Left kidney (tissue), 8 donors: ENCODE data around the gene PPP5C. TPM values are rescaled to one million over a fixed set of nuclear protein-coding genes. Genes with fewer than 3 reads are reported as not detected.
A peak's percentile ranks its signal among the peaks of the same experiment; 100 is the strongest.
"Not testable (repeated sequence)": the region's sequence is repeated elsewhere in the genome, so short reads cannot be mapped to it uniquely, and the experiment has no call there.

Experiments
- DNase-seq: peaks from one replicate; pipeline ENCODE4 v3.0.0-alpha.2; 2013
- long read RNA-seq, 8 donors: transcript quantifications; one replicate each; lab custom pipeline, GENCODE V29; 2026
- polyA plus RNA-seq: library from polyadenylated mRNA; unstranded; fragments of 120-200 nt; gene quantifications from one replicate; pipeline ENCODE4 v1.2.1, GENCODE V29; 2013; ENCODE audit not compliant: insufficient read length

PPP5C gene, protein sequence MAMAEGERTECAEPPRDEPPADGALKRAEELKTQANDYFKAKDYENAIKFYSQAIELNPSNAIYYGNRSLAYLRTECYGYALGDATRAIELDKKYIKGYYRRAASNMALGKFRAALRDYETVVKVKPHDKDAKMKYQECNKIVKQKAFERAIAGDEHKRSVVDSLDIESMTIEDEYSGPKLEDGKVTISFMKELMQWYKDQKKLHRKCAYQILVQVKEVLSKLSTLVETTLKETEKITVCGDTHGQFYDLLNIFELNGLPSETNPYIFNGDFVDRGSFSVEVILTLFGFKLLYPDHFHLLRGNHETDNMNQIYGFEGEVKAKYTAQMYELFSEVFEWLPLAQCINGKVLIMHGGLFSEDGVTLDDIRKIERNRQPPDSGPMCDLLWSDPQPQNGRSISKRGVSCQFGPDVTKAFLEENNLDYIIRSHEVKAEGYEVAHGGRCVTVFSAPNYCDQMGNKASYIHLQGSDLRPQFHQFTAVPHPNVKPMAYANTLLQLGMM
- 130 TPM for polyA plus RNA-seq
- long read RNA-seq, donor 1, transcript PPP5C-201 (13 exons, 2,109 nt), result major isoform, 32 of 49 reads
- long read RNA-seq, donor 1, partial matches to known transcripts, result 7 of 49 reads
- long read RNA-seq, donor 1, other reads (novel, unspliced or antisense), result 0 of 49 reads
- long read RNA-seq, donor 2, transcript PPP5C-201 (13 exons, 2,109 nt), result major isoform, 28 of 29 reads
- long read RNA-seq, donor 2, partial matches to known transcripts, result 0 of 29 reads
- long read RNA-seq, donor 2, other reads (novel, unspliced or antisense), result 0 of 29 reads
- long read RNA-seq, donor 3, transcript PPP5C-201 (13 exons, 2,109 nt), result major isoform, 14 of 16 reads
- long read RNA-seq, donor 3, partial matches to known transcripts, result 0 of 16 reads
- long read RNA-seq, donor 3, other reads (novel, unspliced or antisense), result 0 of 16 reads
- long read RNA-seq, donor 4, partial matches to known transcripts, result 0 of 3 reads
- long read RNA-seq, donor 4, other reads (novel, unspliced or antisense), result 0 of 3 reads
- long read RNA-seq, donor 5, transcript PPP5C-201 (13 exons, 2,109 nt), result major isoform, 46 of 51 reads
- long read RNA-seq, donor 5, partial matches to known transcripts, result 0 of 51 reads
- long read RNA-seq, donor 5, other reads (novel, unspliced or antisense), result 0 of 51 reads
- long read RNA-seq, donor 6, transcript PPP5C-201 (13 exons, 2,109 nt), result major isoform, 38 of 55 reads
- long read RNA-seq, donor 6, partial matches to known transcripts, result 13 of 55 reads
- long read RNA-seq, donor 6, other reads (novel, unspliced or antisense), result 0 of 55 reads
- long read RNA-seq, donor 7, transcript PPP5C-201 (13 exons, 2,109 nt), result major isoform, 33 of 47 reads
- long read RNA-seq, donor 7, partial matches to known transcripts, result 9 of 47 reads
- long read RNA-seq, donor 7, other reads (novel, unspliced or antisense), result 0 of 47 reads
- long read RNA-seq, donor 8, transcript PPP5C-201 (13 exons, 2,109 nt), result major isoform, 20 of 22 reads
- long read RNA-seq, donor 8, partial matches to known transcripts, result 0 of 22 reads
- long read RNA-seq, donor 8, other reads (novel, unspliced or antisense), result 0 of 22 reads

DNA sequence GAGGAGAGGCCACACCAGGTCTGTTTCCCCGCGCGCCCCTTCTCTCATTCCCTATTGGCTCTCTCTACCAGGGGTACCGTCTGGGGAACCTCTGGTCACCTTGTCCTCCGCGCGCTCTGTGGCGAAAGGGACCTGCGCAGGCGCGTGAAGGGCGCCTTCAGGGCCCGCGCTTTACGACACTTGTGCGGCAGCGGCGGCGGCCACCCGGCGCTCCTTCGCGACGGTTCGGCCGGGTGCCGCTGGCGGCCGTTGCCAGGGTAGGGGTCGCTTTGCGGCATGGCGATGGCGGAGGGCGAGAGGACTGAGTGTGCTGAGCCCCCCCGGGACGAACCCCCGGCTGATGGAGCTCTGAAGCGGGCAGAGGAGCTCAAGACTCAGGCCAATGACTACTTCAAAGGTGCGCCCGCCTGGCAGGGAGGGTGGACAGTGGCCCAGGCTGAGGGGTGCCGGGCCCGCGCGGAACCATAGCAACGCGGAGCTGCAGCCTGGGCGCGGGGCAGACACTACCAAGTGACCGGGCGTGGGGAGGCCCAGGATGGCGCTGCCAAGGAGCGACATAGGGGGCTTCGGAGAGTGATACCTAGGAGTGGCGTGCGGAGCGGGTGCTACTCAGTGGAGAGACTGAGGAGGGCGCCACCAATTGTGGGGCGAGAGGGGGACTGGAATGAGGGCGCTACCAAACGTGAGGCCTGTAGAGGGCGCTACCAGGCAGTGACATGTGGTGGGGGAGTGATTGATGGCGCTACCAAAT is at the start of gene PPP5C:
Gene PPP5C (plus strand): TSS at position 267 of the 751 bp plus-strand sequence. CDS start 10 bp downstream, at position 277.
- DNase-seq, result peak; percentile 92

DNA sequence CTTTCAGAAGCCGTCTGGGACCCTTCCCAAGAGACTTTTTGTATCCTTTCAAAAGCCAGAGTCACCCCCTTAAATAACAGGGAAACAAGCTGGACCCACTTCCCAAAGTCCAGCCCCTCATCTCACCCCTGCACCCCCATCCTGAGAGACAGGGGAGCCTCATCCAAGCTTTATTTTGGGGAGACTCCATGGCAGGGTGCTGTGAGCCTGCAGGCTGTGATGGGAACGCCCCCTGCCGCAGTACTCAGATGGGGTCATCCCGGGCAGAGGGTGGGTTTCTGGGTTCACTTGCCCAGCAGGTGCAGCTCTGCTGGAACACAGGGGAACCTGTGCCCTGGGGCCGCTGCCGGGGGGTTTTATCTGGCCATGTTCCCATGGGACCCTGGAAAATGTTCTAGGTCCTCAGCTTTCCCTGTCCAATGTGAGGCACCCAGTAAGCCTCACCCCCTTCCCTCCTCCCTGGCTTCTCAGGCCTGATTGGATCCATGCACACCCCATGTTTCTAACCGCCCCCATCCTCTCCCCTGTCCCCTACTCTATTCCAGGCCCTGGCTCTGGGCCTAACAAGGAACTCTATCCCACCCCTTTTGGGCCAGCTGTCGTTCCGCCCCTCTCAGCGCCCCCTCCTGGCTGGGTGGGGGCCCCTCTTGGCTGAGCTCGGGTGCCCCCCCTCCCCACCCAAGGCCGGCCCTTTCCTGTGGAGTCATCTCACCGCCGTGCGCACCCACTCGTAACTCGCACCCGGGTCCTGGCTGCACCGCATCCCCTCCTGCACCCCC is 49.0 kb upstream of the PPP5C start:
- DNase-seq, result peak; percentile 45

DNA sequence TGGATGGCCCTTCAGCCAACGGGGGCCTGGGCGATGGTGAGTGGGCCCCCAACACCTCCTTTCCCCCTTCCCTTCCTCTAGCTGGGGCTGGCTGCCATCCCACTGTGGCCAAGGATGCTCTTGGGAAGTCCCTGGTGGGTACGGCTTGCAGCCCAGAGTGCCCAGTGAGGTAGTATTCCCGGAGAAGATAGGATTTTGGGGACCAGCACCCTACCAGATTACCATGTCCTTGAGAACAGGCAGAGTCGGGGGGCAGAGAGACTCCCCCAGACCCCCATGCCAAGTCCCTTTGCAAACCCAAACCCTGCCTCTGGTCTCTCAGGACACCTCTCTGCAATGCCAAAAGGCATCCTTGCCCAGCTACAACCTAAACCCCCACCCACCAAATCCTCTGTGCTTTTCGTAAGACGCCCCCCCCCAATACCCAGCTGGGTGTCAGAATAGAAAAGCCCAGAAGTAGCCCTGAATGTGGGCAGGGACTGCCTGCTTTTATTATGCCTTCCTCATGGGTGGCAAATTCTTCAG is 48.3 kb upstream of the PPP5C start:
- DNase-seq, result no peak

DNA sequence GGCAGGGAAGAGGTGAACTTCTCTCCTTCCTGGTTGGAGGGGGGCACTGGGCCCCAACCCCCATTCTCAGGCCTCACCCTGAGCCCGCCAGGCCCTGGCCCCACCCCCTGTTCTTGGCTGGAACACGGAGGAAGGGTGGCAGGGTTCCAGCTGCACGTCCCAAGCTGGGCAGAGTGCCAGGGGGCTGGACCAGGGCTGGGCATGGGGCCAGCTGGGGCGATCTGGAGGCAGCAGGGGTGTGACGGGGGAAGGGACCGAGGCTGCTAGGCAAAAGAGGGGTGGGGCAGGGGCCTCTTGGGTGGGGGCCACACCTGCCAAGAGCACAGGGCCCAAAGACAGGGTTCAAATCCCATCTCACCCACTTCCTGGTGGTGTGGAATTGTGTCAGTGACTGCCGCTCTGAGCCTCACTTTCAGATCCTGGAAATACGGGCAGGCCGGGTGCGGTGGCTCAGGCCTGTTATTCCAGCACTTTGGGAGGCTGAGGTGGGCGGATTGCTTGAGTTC is 47.8 kb upstream of the PPP5C start:
- DNase-seq, result peak; percentile 90

DNA sequence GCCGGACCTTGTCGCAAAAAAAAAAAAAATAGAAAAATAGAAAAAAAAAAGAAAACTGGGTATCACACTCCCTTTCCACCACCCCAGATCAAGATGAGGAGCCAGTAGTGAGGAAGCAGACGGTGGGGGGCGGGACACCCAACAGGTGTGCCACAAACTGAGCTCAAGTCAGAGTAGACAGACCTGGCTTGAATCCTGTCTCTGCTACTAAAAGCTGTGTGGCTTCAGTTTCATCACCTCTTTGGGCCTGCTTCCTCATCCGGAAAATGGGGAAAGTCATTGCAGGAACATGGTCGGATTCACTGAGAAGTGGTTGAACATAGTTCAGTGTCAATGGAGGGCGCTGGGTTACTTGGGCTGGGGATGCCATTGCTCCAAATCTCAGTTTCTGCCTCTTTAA is 47.2 kb upstream of the PPP5C start:
- DNase-seq, result no peak

DNA sequence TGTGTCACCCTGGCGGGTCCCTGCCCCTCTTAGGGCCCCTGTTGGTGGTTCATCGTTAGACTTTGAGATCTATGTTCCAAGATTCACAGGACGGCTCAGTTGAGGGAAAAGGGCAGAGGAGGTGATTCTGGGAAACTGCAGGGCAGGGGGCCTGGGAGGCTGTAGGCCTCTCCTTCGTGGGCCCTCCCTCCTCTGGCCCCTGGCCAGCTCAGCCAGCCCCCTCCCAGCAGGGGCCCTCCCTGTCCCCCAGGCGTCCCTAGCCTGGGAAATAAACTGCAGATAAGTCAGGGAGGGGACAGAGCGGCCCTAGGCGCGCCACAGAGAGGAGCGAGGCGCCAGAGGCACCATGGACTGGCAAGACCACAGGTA is 43.6 kb upstream of the PPP5C start:
- no peak for DNase-seq

- peak; percentile 78 for DNase-seq
Observed at GRCh38 chr19:46303691-46304397, 43.0 kb upstream of the PPP5C start.

- no peak for DNase-seq
Observed at GRCh38 chr19:46306501-46306900, 40.4 kb upstream of the PPP5C start.

DNA sequence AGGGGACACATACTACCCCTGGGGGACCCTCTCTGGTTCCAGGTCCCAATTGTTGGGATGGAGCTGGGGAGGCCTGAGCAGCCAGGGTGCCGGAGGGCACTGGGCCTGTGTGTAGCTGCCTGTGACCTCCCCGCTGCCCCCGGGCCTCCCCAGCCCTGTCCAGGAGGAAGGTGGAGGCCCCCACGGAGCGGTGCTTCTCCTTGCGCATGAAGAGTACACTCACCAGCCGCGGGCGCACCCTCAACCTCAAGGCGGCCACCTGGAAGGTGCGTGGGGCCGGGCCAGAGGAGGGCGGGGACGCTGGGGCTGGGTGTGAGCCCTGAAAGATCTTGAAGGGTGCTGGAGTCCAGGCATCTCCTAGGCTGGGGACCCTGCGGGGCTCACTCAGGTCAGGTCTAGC is 38.4 kb upstream of the PPP5C start:
- DNase-seq, result no peak

DNA sequence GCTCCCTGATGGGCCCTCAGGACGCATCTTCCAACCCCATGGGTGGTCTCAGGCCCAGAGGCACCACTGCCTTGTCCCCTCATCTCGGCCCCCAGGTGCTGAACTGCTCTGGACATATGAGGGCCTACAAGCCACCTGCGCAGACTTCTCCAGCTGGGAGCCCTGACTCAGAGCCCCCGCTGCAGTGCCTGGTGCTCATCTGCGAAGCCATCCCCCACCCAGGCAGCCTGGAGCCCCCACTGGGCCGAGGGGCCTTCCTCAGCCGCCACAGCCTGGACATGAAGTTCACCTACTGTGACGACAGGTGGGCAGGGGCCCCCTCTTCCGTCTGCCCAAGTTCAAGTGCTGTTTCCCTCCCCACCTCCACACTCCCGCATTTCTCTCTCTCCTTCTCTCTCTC is 37.8 kb upstream of the PPP5C start:
- DNase-seq, result no peak

DNA sequence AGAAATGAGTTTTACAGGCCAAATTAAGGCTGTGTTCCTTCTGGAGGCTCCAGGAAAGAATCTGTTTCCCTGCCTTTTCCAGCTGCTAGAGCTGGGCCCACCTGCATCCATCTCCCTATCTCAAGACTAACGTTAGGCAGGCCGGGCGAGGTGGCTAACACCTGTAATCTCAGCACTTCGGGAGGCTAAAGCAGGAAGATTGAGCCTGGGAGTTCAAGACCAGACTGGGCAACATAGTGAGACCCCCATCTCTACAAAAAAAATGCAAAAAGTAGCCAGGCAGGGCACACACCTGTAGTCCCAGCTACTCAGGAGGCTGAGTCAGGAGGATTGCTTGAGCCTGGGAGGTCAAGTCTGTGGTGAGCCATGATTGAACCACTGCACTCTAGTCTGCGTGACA is 35.4 kb upstream of the PPP5C start:
- no peak for DNase-seq

DNA sequence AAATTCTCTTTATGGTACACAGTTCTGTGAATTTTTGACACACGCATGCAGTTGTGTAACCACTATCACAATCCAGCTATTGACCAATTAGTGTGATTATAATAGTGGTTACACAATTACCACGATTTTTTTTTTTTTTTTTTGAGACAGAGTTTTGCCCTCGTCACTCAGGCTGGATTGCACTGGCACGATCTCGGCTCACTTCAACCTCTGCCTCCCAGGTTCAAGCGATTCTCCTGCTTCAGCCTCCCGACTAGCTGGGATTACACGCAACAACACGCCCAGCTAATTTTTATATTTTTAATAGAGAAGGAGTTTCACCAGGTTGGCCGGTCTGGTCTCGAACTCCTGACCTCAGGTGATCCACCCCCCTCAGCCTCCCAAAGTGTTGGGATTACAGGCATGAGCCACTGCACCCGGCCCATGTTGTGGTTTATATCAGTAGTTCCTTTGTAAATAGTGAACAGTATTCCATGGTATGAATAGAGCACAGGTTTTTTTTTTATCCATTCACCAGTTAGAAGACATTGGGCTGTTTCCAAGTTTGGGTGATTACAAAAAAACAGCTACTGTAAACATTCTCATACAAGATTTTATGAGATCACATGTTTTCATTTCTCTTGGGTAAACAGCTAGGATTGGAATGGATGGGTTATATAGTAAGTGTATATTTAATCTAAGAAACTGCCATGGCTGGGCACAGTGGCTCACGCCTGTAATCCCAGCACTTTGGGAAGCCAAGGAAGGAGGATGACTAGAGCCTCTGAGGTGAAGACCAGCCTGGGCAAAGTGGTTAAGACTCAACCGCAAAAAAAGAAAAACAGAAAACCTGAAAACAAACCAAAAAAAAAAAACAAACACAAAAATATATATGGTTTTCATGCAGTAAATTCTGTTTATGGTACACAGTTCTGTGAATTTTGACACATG is 33.1 kb upstream of the PPP5C start:
- DNase-seq, result not testable (repeated sequence)

GRCh38 chr19:46317339-46317738 is 29.5 kb upstream of the PPP5C start:
- DNase-seq, result no peak

DNA sequence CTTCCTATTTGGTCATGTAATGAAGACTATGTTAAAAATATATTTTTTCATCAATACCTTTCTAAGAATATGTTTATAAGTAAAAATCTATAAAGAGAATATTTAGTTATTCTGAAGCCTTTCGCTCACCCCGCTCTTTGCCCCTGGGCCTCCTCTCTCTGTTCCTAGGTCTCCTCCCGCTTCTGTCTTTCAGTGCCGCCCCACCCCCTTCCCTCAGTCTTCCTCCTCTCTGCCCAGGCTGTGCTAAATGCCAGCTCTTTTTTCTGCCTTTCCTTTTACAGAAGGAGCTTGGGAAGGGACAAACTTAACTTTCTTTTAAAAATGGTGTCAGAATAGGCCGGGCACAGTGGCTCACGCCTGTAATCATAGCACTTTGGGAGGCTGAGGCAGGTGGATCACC is 27.3 kb upstream of the PPP5C start:
- DNase-seq, result no peak

DNA sequence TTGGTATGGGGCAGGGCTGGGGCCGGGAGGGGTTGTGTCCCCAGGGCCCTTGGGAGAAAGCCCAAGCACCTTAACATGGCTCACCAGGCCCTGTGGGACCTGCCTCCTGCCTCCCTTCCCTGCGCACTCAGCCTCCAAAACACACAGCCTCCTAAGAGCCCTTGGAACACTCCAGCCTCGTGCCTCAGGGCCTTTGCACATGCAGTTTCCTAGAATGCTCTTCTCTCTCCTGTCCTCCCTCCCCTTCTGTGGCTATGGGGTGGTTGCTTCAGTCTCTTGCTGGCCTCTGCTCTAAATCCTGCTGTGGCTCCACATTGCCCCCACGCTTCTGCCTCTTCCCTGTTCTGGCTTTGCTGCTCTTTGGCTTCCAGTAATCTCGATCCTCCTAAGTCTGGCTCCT is 26.3 kb upstream of the PPP5C start:
- no peak for DNase-seq

- no peak for DNase-seq
Observed at GRCh38 chr19:46321653-46322052, 25.2 kb upstream of the PPP5C start.

- not testable (repeated sequence) for DNase-seq
Observed at GRCh38 chr19:46323227-46323626, 23.7 kb upstream of the PPP5C start.

DNA sequence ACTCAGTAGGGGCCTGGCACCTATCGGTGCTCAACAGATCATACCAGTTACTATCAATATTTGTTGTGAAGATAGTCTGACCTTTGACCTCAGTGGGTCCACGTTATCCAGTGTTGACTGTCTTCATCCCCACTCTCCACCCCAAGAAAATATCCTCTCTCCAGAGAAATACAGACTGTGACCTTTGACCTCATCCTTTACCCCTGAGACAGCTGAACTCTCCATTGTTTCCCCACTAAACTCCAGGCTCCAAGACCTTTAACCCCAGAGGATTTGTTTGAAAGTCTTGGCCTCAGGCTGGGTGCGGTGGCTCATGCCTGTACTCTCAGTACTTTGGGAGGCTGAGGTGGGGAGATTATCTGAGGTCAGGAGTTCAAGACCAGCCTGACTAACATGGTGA is 22.6 kb upstream of the PPP5C start:
- no peak for DNase-seq
